Gastroesophageal sphincter (tissue), 4 donors: Measurements from ENCODE around the gene NDUFA11. TPM values are rescaled to one million over a fixed set of nuclear protein-coding genes. Genes with fewer than 3 reads are reported as not detected.

Experiments
- ATAC-seq: fragments of 150-250 bp; one replicate; pipeline ENCODE4 v1.9.1; 2016; ENCODE audit warnings: mild to moderate bottlenecking, moderate library complexity
- H3K27ac ChIP-seq, 4 donors: fragments of 200-600 bp; sonication (generic) in 3 of 4; 1 replicate in 3 of 4; 2 replicates in 1 of 4; pipeline ENCODE4 v1.5.1; 2016 to 2019
- H3K27me3 ChIP-seq: fragments of 200-600 bp; sonication (generic); one replicate; pipeline ENCODE4 v1.5.1; 2019
- H3K36me3 ChIP-seq, 2 donors: fragments of 200-600 bp; sonication (generic); one replicate each; pipeline ENCODE4 v1.5.1; 2019; ENCODE audit warnings: control low read depth in 1 of 2
- H3K4me1 ChIP-seq, 3 donors: fragments of 200-600 bp; sonication (generic); 1 replicate in 2 of 3; 2 replicates in 1 of 3; pipeline ENCODE4 v1.5.1; 2016 to 2019; ENCODE audit warnings: control low read depth in 2 of 3
- H3K4me3 ChIP-seq, 2 donors: fragments of 200-600 bp; sonication (generic); one replicate each; pipeline ENCODE4 v1.5.1; 2019; ENCODE audit warnings: mild to moderate bottlenecking in 1 of 2, moderate library complexity in 1 of 2
- H3K9me3 ChIP-seq, 3 donors: fragments of 200-600 bp; sonication (generic); one replicate each; pipeline ENCODE4 v1.5.1; 2017 to 2019; ENCODE audit warnings: control low read depth in 2 of 3
- CTCF ChIP-seq, 4 experiments: fragments of 200-600 bp in 2 of 4; fragments of 450-650 bp in 2 of 4; sonication (generic) in 1 of 4; IDR thresholded peaks; one replicate each; pipeline ENCODE4 v1.5.1; 2017 to 2019; ENCODE audit warnings: antibody characterized with exemption in 4 of 4, mild to moderate bottlenecking in 2 of 4, moderate library complexity in 2 of 4
- EP300 ChIP-seq: sonication (generic); formaldehyde crosslinking; IDR thresholded peaks from one replicate; pipeline ENCODE4 v1.6.1; 2017; ENCODE audit warnings: antibody characterized with exemption, mild to moderate bottlenecking
- POLR2A ChIP-seq, 2 donors: fragments of 450-650 bp; IDR thresholded peaks; one replicate each; pipeline ENCODE4 v1.6.1; 2017; ENCODE audit warnings: antibody characterized with exemption in 2 of 2, mild to moderate bottlenecking in 2 of 2, moderate library complexity in 1 of 2
- POLR2AphosphoS5 ChIP-seq: sonication (generic); formaldehyde crosslinking; IDR thresholded peaks from one replicate; pipeline ENCODE4 v1.6.1; 2017; ENCODE audit warnings: antibody characterized with exemption
- WGBS, 2 donors: methylation state at CpG; one replicate each; pipeline ENCODE4 v1.1.5; 2018; ENCODE audit warnings: low coverage in 1 of 2; 5-methylcytosine and 5-hydroxymethylcytosine counted together
- total RNA-seq, 4 donors: library from RNA; depleted of rRNA; stranded (reverse); fragments of >200 nt; gene quantifications; one replicate each; pipeline ENCODE4 v1.1.0, GENCODE V29; 2016

NDUFA11 gene
- total RNA-seq, 4 donors from 2014 or later, result 244 to 299 (median 265) TPM

- Histone ChIP-seq H3K4me1 (peaks cover 0 to 9% (median 0%) of the 10 kb centered on the region in 3 donors), H3K27me3 (peaks cover 6% of the 10 kb centered on the region), H3K27ac (no peak overlapping the region), H3K9me3 (no peaks in the 10 kb centered on the region), H3K36me3 (no peaks in the 10 kb centered on the region), H3K4me3 (no peak overlapping the region)
- TF ChIP-seq POLR2A (IDR thresholded peaks at IDR 0.05), result no peak
- TF ChIP-seq EP300, result no peak
- WGBS, 2 donors, result 80 to 93% methylated on average over 2 to 3 of the region's 12 CpGs
- no peak for ATAC-seq
These were observed 29.9 kb downstream of the NDUFA11 start for GRCh38 chr19:5873617-5874199.

- Histone ChIP-seq H3K4me3 (no peak overlapping the region), H3K27me3 (no peaks in the 10 kb centered on the region), H3K9me3 (no peaks in the 10 kb centered on the region), H3K4me1 (no peaks in the 10 kb centered on the region), H3K36me3 (no peaks in the 10 kb centered on the region), H3K27ac (no peak overlapping the region)
- 76 to 84% methylated on average over 9 to 10 of the region's 12 CpGs for WGBS, 2 donors
- ATAC-seq, result no peak
- TF ChIP-seq POLR2AphosphoS5, result peak; percentile 48
- no peak for TF ChIP-seq CTCF (IDR thresholded peaks at IDR 0.05)
These were observed 32.6 kb downstream of the NDUFA11 start for GRCh38 chr19:5870986-5871394.

DNA sequence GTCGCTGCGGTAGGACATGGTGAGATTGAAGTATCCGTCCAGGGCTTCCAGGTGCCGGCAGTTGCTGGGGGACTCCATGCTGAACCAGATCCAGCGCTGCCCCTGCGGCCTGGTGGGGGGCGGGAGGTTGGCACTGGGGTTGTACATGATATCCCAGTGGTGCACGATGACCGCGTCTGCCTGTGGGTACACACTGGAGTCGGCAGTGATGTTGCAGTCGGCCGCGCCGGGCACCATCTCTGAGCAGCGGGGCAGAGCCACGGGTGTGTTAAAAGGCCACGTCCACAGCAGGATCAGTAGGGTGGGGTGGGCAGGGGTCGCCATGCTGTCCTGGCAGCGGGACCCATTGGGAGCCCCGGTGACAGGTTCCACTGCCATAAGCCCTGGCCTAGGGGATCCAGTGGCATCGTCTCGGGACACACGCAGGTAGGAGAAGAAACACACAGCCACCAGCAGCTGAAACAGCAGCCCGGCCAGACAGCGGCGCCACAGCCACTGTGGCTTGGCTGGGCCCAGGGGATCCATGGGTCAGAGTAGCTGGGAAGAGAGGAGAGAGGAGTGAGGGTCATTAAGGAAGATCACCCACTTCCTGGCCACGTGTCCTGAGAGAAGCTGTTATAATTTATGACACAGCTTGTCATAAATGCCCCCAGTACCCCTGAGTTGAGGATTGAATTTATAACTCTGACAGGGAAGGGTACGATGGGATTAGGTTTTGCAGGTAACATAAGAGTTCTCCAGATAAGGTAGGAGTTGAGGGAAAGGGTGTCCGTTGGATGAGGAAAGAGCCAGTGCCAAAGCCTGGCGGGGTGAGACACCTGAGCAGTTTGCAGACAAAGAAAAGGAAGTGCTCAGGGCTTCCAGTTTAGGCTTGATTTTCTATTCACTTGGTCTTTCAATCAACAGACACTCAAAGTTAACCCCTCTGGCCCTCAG, 36.1 kb downstream of the NDUFA11 start:
- no peak for ATAC-seq
- no peak overlapping the region for H3K4me3 ChIP-seq
- no peaks in the 10 kb centered on the region for H3K36me3 ChIP-seq
- TF ChIP-seq POLR2A (IDR thresholded peaks at IDR 0.05), result no peak
- TF ChIP-seq POLR2AphosphoS5, result no peak
- TF ChIP-seq CTCF (IDR thresholded peaks at IDR 0.05), result no peak
- TF ChIP-seq EP300, result no peak
- peaks cover 11% of the 10 kb centered on the region for H3K27me3 ChIP-seq
- no peaks in the 10 kb centered on the region for H3K9me3 ChIP-seq
- WGBS, 2 donors, result 73 to 76% methylated on average over 3 to 4 of the region's 31 CpGs
- no peaks in the 10 kb centered on the region for H3K4me1 ChIP-seq
- no peak overlapping the region for H3K27ac ChIP-seq

- Histone ChIP-seq H3K27me3 (peaks cover 11% of the 10 kb centered on the region), H3K27ac (no peak overlapping the region), H3K4me1 (no peaks in the 10 kb centered on the region), H3K4me3 (no peak overlapping the region), H3K36me3 (no peaks in the 10 kb centered on the region), H3K9me3 (no peaks in the 10 kb centered on the region)
- no peak for TF ChIP-seq POLR2AphosphoS5
- TF ChIP-seq EP300, result no peak
- no peak for TF ChIP-seq CTCF (IDR thresholded peaks at IDR 0.05)
- no peak for TF ChIP-seq POLR2A (IDR thresholded peaks at IDR 0.05)
- ATAC-seq, result no peak
- 86% methylated on average over 6 of the region's 11 CpGs; no CpG with 5 or more reads in 1 of the 2 donors for WGBS, 2 donors
These were observed 37.8 kb downstream of the NDUFA11 start for GRCh38 chr19:5865772-5866171.

- ATAC-seq, result no peak
- Histone ChIP-seq H3K4me3 (no peak overlapping the region), H3K9me3 (no peaks in the 10 kb centered on the region), H3K27ac (no peak overlapping the region), H3K36me3 (no peaks in the 10 kb centered on the region), H3K4me1 (no peaks in the 10 kb centered on the region), H3K27me3 (peaks cover 11% of the 10 kb centered on the region)
- 72 to 92% methylated on average over 4 to 6 of the region's 14 CpGs for WGBS, 2 donors
- no peak for TF ChIP-seq POLR2AphosphoS5
- TF ChIP-seq CTCF (IDR thresholded peaks at IDR 0.05), result no peak
- TF ChIP-seq POLR2A (IDR thresholded peaks at IDR 0.05), result no peak
- no peak for TF ChIP-seq EP300
These were observed 38.7 kb downstream of the NDUFA11 start for GRCh38 chr19:5864725-5865486.
